H1 (cell line): Measurements from ENCODE around the gene MREG. TPM values are rescaled to one million over a fixed set of nuclear protein-coding genes. Genes with fewer than 3 reads are reported as not detected.

Experiments
- BACH1 ChIP-seq: IDR thresholded peaks from 2 replicates; pipeline ENCODE4 v1.6.1; 2012; ENCODE audit warnings: low read length, improper control_type of control experiment
- CTBP2 ChIP-seq: IDR thresholded peaks from 2 replicates; pipeline ENCODE4 v1.7.0; 2011; ENCODE audit warnings: borderline replicate concordance, mild to moderate bottlenecking, moderate library complexity, mixed read lengths, low read length; ENCODE audit not compliant: insufficient read depth, insufficient read length
- TEAD4 ChIP-seq: IDR thresholded peaks from 2 replicates; pipeline ENCODE4 v1.6.1; 2012; ENCODE audit warnings: low read depth, low read length, inconsistent platforms, mixed read lengths
- polyA plus RNA-seq, 7 experiments: library from polyadenylated mRNA; depleted of rRNA in 3 of 7; stranded (reverse) in 5 of 7; unstranded in 2 of 7; fragments of >200 nt in 5 of 7; fragments of 200-250 nt in 2 of 7; gene quantifications; 1 replicate in 5 of 7; 2 replicates in 1 of 7; 4 replicates in 1 of 7; pipeline versions ENCODE4 v1.2.1 to v1.2.3, GENCODE V29; 2011 to 2013; ENCODE audit warnings: missing spikeins in 2 of 7, mixed read lengths in 2 of 7
- total RNA-seq: library from RNA; stranded (reverse); fragmentation: NEBNext Ultra II Directional; extraction: Animal tissue kit (Norgen Biotek cat#: 25700); gene quantifications from 2 replicates; pipeline ENCODE4 v1.2.1, GENCODE V29; 2021

Gene MREG
- total and polyA plus RNA-seq, 2 of the 8 experiments (the other 6 are each of a cell fraction or from before 2014, with no cell fraction given), result 7.5 to 31.9 TPM

DNA sequence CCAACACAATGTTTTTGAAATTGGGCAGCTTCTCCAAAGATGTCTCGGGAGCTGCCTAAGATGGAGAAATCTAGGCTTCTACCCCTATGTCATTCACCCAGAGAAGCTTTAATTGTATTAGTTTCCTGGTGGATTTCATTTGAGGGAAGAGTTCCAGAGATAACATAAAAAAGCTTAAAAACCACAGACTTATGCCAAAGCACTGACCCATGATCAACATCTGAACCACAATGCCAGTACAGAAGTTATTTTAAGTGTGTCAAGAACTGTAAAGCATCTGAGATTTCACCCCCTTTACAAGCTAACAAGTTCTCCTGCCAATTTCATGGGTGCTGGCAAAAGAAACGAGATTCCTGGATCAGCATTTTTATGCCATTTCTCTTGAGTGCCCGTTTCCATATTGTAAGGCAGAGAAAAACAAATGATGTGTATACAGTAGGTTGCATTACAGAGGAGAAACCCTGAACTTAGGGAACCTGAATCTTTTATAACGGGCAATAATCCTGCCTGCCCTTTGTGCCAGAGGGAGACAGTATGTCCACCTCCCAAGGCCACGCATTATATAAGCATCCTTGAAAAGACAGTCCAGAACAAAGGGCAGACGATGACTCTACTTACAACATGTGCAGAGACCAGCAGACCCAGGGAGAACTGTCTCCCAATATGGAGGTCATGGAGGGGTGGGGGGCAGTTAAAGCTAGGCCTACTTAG is 44.1 kb downstream of the MREG start (continued):
- TF ChIP-seq CTBP2 (no peak), TEAD4 (no peak), BACH1 (no peak)
